B cell (primary cell): Measurements from ENCODE around the gene GHDC. TPM values are rescaled to one million over a fixed set of nuclear protein-coding genes. Genes with fewer than 3 reads are reported as not detected.

ENCODE experiments used
- ATAC-seq: fragments of 200-7000 bp; cut with Tn5 transposase; one replicate; pipeline ENCODE4 v1.10.0; 2021; ENCODE audit warnings: low read depth, mild to moderate bottlenecking, moderate number of reproducible peaks, moderate library complexity
- CTCF ChIA-PET: fragments of 350-600 bp; sonication (Branson Sonifier 250); formaldehyde crosslinking; loops from one replicate; lab custom pipeline; 2021; ENCODE audit warnings: antibody characterized with exemption, inconsistent platforms; lab: Charles Lee
- POLR2A ChIA-PET: fragments of 350-600 bp; sonication (Branson Sonifier 250); formaldehyde crosslinking; loops from one replicate; lab custom pipeline; 2021; ENCODE audit warnings: antibody characterized with exemption; lab: Charles Lee
- DNase-seq: peaks from one replicate; pipeline ENCODE4 v3.0.0; 2013
- H2AFZ ChIP-seq: 2 replicates; pipeline ENCODE4 v1.6.1; 2012; ENCODE audit warnings: mild to moderate bottlenecking, low read depth, low read length; ENCODE audit not compliant: insufficient read depth, poor library complexity, severe bottlenecking
- H3K27ac ChIP-seq, 2 donors: 1 replicate in 1 of 2; 2 replicates in 1 of 2; pipeline ENCODE4 v1.5.1; 2012 to 2013; ENCODE audit warnings: low read length in 2 of 2, mild to moderate bottlenecking in 2 of 2, moderate library complexity in 1 of 2
- H3K27me3 ChIP-seq, 4 experiments: fragments of 200-600 bp in 1 of 4; sonication (generic) in 1 of 4; replicated peaks in 1 of 4; 1 replicate in 2 of 4; 2 replicates in 2 of 4; pipeline versions ENCODE4 v1.6.1 to v1.7.0; 2013 to 2016; ENCODE audit warnings: low read length in 3 of 4, mild to moderate bottlenecking in 2 of 4, mixed read lengths in 1 of 4, moderate library complexity in 1 of 4; ENCODE audit not compliant: insufficient read depth in 4 of 4, control insufficient read depth in 3 of 4; ENCODE audit errors: control extremely low read depth in 1 of 4
- H3K36me3 ChIP-seq, 2 experiments: replicated peaks in 1 of 2; 1 replicate in 1 of 2; 2 replicates in 1 of 2; pipeline versions ENCODE4 v1.6.1 to v1.7.1; 2013; ENCODE audit warnings: low read length in 1 of 2; ENCODE audit not compliant: insufficient read depth in 2 of 2, control insufficient read depth in 1 of 2; ENCODE audit errors: control extremely low read depth in 1 of 2, extremely low read depth in 1 of 2
- H3K4me1 ChIP-seq, 2 donors: fragments of 200-600 bp in 1 of 2; sonication (generic) in 1 of 2; 1 replicate in 1 of 2; 2 replicates in 1 of 2; pipeline versions ENCODE4 v1.5.1 to v1.6.1; 2013 to 2017; ENCODE audit warnings: low read length in 2 of 2; ENCODE audit not compliant: control insufficient read depth in 2 of 2, insufficient read depth in 2 of 2
- H3K4me2 ChIP-seq: replicated peaks from 2 replicates; pipeline ENCODE3; 2012; ENCODE audit warnings: mild to moderate bottlenecking, low read depth, low read length; ENCODE audit not compliant: poor library complexity, severe bottlenecking
- H3K4me3 ChIP-seq, 5 experiments: fragments of 200-600 bp in 1 of 5; sonication (generic) in 1 of 5; 1 replicate in 3 of 5; 2 replicates in 2 of 5; pipeline versions ENCODE4 v1.5.1 to v1.7.0; 2011 to 2016; ENCODE audit warnings: low read length in 4 of 5, mild to moderate bottlenecking in 4 of 5, low read depth in 2 of 5, control low read depth in 1 of 5, moderate library complexity in 1 of 5; ENCODE audit not compliant: insufficient read depth in 1 of 5; ENCODE audit errors: control extremely low read depth in 1 of 5, extremely low read depth in 1 of 5
- H3K79me2 ChIP-seq: fragments of 200-600 bp; sonication (generic); one replicate; pipeline ENCODE4 v1.6.0; 2016; ENCODE audit warnings: low read length; ENCODE audit not compliant: control insufficient read depth, insufficient read depth
- H3K9ac ChIP-seq: fragments of 200-600 bp; sonication (generic); 2 replicates; pipeline ENCODE4 v1.6.1; 2017; ENCODE audit warnings: mild to moderate bottlenecking, low read length, moderate library complexity
- H3K9me3 ChIP-seq, 3 donors: one replicate each; pipeline versions ENCODE4 v1.6.1 to v1.7.1; 2013; ENCODE audit warnings: low read length in 2 of 3; ENCODE audit not compliant: control insufficient read depth in 2 of 3, insufficient read depth in 1 of 3; ENCODE audit errors: control extremely low read depth in 1 of 3
- H4K20me1 ChIP-seq: 2 replicates; pipeline ENCODE4 v1.6.0; 2012; ENCODE audit warnings: mild to moderate bottlenecking, low read length; ENCODE audit not compliant: insufficient read depth, control insufficient read depth, poor library complexity, severe bottlenecking
- H3K27ac Mint-ChIP-seq: one replicate; pipeline ENCODE4 v1.8.0; 2021; ENCODE audit warnings: mixed read lengths
- H3K27me3 Mint-ChIP-seq: one replicate; pipeline ENCODE4 v1.8.0; 2021; ENCODE audit warnings: mixed read lengths
- H3K4me1 Mint-ChIP-seq: one replicate; pipeline ENCODE4 v1.8.0; 2021; ENCODE audit warnings: mixed read lengths
- H3K4me3 Mint-ChIP-seq: one replicate; pipeline ENCODE4 v1.8.0; 2021; ENCODE audit warnings: mixed read lengths
- H3K9me3 Mint-ChIP-seq: one replicate; pipeline ENCODE4 v1.8.0; 2022; ENCODE audit warnings: mixed read lengths; ENCODE audit not compliant: insufficient read depth
- EZH2 ChIP-seq: IDR thresholded peaks from 2 replicates; pipeline ENCODE4 v1.6.1; 2012; ENCODE audit warnings: borderline replicate concordance, low read depth, mild to moderate bottlenecking, moderate library complexity, low read length; ENCODE audit not compliant: insufficient read depth, poor library complexity, severe bottlenecking
- WGBS: methylation state at CpG from one replicate; pipeline ENCODE4 v1.1.5; 2013; ENCODE audit warnings: missing lambda C conversion rate; ENCODE audit not compliant: insufficient coverage; 5-methylcytosine and 5-hydroxymethylcytosine counted together
- intact Hi-C: fragments of 100-400 bp; cut with micrococcal nuclease; formaldehyde crosslinking; loops from one replicate; pipeline ENCODE4 v1.10.0; 2022
- polyA plus RNA-seq: library from polyadenylated mRNA; depleted of rRNA; stranded (reverse); fragments of >200 nt; gene quantifications from 2 replicates; pipeline ENCODE4 v1.2.3, GENCODE V29; 2012
- total RNA-seq, 2 donors: library from RNA; stranded (reverse); fragments of 120-200 nt in 1 of 2; gene quantifications; 1 replicate in 1 of 2; 2 replicates in 1 of 2; pipeline versions ENCODE4 v1.2.3 to v1.2.4, GENCODE V29; 2013 to 2022
- TF ChIP-seq, protein P1 (sequence below): fragments of 200-600 bp; IDR thresholded peaks from one replicate; pipeline ENCODE4 v1.8.0; 2022; ENCODE audit warnings: antibody characterized with exemption, mild to moderate bottlenecking

The GHDC gene
- total and polyA plus RNA-seq, 2 donors (not counting 1 experiment from before 2014, with no cell fraction given), result 41.5 to 65.4 TPM

DNA sequence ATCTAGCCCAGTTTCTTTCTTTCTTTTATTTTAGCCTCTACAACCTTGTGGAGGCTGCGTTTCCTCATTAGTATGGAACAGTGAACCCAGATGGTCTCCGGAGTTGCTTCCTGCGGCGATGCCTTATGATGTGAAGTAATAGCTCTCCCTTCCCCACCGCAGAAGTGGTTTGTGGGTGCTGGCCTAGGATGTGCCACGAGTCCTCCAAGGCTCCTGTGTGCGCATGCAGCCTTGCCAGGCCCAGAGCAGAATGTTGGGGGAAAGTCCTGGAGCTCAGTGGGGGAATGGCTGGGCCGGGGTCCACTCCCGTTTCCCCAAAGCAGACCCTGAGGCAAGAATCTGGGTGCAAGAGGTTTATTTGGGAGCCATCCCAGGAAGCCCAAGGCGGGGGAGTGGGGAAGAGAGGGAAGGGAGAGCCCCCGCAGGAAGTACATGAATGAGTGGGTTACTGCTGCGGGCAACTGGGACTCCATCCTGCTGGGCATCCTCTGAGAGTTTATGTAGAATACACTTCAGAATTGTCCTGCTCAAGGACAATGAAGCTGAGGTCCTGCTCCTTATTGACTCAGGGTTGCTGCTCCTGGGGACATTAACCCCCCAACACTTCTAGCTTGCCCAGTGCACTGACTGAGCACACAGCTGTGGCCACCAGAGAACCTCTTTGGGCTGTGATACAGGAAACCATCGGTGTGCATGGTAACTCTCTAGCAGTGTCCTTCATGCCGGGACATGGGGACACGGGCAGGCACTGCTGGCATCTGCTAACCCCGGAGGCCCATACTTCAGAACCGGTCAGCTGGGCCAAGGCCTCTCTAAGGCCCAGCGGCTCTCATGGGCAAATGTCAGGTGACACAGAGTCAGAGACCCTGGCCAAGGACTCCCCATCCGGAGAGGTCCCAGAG lies 5.3 kb downstream of the GHDC start:
- 80% methylated on average over 13 of the region's 19 CpGs for WGBS

More for the DNA sequence above, 5.3 kb downstream of the GHDC start:
- no peak for DNase-seq
- no peaks in the 10 kb centered on the region for H4K20me1 ChIP-seq
- H3K9me3 Mint-ChIP-seq, result no peaks in the 10 kb centered on the region
- intact Hi-C loops, result no loop called here
- H3K9me3 ChIP-seq, result no peaks in the 10 kb centered on the region
- H3K4me1 ChIP-seq, result peaks cover 17 to 24% of the 10 kb centered on the region in 2 donors
- no peaks in the 10 kb centered on the region for H3K27me3 Mint-ChIP-seq
- peaks cover 29% of the 10 kb centered on the region for H3K4me1 Mint-ChIP-seq
- no peak overlapping the region for H2AFZ ChIP-seq
- H3K4me2 ChIP-seq, result no peak overlapping the region
- H3K36me3 ChIP-seq, result peaks cover 1 to 7% of the 10 kb centered on the region in 2 experiments
- ChIA-PET CTCF (interaction anchor here (0.5 to 3.1 kb wide), 6 partner anchors 8 to 225 kb away, joined by 3 to 7 read pairs (median 4); partner anchors contain the start of gene KCNH4), POLR2A (no interaction called here)
- peaks cover 2% of the 10 kb centered on the region for H3K79me2 ChIP-seq
- no peak overlapping the region for H3K4me3 Mint-ChIP-seq
- no peak overlapping the region for H3K27ac ChIP-seq
- no peak for ATAC-seq
- no peak for TF ChIP-seq EZH2
- TF ChIP-seq, protein P1, sequence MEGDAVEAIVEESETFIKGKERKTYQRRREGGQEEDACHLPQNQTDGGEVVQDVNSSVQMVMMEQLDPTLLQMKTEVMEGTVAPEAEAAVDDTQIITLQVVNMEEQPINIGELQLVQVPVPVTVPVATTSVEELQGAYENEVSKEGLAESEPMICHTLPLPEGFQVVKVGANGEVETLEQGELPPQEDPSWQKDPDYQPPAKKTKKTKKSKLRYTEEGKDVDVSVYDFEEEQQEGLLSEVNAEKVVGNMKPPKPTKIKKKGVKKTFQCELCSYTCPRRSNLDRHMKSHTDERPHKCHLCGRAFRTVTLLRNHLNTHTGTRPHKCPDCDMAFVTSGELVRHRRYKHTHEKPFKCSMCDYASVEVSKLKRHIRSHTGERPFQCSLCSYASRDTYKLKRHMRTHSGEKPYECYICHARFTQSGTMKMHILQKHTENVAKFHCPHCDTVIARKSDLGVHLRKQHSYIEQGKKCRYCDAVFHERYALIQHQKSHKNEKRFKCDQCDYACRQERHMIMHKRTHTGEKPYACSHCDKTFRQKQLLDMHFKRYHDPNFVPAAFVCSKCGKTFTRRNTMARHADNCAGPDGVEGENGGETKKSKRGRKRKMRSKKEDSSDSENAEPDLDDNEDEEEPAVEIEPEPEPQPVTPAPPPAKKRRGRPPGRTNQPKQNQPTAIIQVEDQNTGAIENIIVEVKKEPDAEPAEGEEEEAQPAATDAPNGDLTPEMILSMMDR, result no peak
- no peak overlapping the region for H3K27ac Mint-ChIP-seq
- no peak overlapping the region for H3K9ac ChIP-seq
- no peaks in the 10 kb centered on the region for H3K27me3 ChIP-seq
- H3K4me3 ChIP-seq, result no peak overlapping the region
